CD4-positive, alpha-beta T cell treated with Interleukin-17A for 4 hours (primary cell): ENCODE results near the gene CCNG2.

Experiments
- DNase-seq: peaks from one replicate; pipeline ENCODE4 v3.0.0-alpha.2; 2020; ENCODE audit warnings: mixed read lengths

Gene CCNG2

GRCh38 chr4:77209012-77209411 is 52.0 kb downstream of the CCNG2 start:
- DNase-seq: no peak

GRCh38 chr4:77209936-77210335 is 52.9 kb downstream of the CCNG2 start:
- no peak for DNase-seq

- no peak for DNase-seq
Observed at GRCh38 chr4:77215107-77215506, 58.1 kb downstream of the CCNG2 start.

- no peak for DNase-seq
Observed at GRCh38 chr4:77217526-77217925, 60.5 kb downstream of the CCNG2 start.

GRCh38 chr4:77219266-77219665 is 62.3 kb downstream of the CCNG2 start:
- no peak for DNase-seq
